ENCODE data around the gene CEP295NL.
"Not testable (repeated sequence)": the region's sequence is repeated elsewhere in the genome, so short reads cannot be mapped to it uniquely, and the experiment has no call there.

Gene CEP295NL

GRCh38 chr17:78889531-78889930 is 13.5 kb downstream of the CEP295NL start:
- DNase-seq (ENCODE audit: low spot score) (no peak), FAIRE-seq (no peak)

GRCh38 chr17:78888941-78889518 is 14.0 kb downstream of the CEP295NL start:
- FAIRE-seq: no peak
- DNase-seq (ENCODE audit: low spot score): no peak

DNA sequence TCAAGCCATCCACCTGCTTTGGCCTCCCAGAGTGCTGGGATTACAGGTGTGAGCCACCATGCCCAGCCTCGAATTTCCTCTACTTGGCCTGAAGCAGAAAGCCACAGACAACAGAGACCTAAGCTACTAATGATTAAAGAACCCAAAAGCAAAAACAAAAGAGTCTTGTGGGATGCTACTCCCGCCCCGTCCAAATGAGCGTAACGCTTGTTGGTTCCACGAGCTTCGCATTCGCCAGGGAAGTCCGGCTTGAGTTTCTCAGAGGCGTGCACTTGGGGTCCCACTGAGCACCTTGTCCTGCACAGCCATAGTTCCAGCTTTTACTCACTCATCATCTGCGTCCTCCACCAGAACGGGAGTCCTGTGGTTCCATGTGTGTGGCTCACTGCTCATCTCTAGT is 16.0 kb downstream of the CEP295NL start:
- no peak for DNase-seq (ENCODE audit: low spot score)

DNA sequence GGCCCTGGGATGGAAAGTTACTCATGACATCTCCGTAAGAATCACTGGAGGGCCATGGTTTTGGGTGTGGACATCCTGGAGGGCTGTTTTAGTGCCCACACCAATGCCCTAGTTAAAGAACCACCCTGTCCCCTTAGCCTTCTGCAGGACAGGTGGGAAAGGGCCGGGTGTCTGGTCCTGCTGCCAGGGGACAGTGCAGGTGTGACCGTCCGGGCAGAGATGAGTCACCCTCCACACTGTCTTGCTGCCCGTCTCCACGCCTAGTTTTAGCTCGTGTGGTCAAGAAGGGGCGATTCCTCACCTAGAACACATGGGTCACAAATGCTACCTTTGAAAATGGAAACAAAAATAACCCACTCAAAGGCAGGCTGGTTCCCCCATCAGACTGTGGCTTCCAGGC is 17.0 kb downstream of the CEP295NL start:
- no peak for DNase-seq (ENCODE audit: low spot score)
- no peak for FAIRE-seq

More for the DNA sequence above, 16.0 kb downstream of the CEP295NL start:
- FAIRE-seq: no peak

- DNase-seq (ENCODE audit: low spot score): no peak
- no peak for FAIRE-seq
Measured at GRCh38 chr17:78884876-78885667, 17.9 kb downstream of the CEP295NL start.

DNA sequence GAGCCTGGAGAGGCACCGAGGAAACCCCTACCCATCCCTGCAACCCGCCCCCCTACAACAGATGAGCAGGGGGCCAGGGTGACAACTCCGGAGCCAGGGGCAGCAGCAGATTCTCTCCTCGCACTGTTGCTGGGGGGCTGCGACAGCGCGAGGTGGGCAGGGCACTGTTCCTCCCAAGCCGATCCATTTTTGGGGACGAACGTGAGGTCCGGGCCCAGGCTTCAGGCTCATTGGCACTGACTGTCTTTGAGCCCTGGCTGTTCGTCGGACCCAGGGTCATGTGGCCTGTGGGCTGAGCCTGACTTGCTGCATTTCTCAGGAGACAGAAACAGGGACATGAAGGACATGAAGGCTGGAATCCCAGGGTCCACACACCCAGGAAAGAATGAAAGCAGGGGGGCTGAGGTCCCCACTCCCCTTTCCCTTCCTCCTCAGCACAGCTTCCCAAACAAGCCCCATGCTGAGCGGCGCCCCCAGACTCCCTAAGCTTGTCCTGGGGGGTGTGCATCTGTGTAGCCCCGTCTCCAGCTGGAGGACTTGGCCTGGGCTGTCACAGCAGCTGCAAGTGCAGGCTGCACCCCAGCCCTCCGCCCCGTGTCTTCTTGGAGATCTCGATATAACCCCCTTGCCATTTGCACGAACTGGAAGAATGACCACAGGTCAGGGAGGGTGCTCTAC is 18.7 kb downstream of the CEP295NL start:
- no peak for FAIRE-seq
- no peak for DNase-seq (ENCODE audit: low spot score)

DNA sequence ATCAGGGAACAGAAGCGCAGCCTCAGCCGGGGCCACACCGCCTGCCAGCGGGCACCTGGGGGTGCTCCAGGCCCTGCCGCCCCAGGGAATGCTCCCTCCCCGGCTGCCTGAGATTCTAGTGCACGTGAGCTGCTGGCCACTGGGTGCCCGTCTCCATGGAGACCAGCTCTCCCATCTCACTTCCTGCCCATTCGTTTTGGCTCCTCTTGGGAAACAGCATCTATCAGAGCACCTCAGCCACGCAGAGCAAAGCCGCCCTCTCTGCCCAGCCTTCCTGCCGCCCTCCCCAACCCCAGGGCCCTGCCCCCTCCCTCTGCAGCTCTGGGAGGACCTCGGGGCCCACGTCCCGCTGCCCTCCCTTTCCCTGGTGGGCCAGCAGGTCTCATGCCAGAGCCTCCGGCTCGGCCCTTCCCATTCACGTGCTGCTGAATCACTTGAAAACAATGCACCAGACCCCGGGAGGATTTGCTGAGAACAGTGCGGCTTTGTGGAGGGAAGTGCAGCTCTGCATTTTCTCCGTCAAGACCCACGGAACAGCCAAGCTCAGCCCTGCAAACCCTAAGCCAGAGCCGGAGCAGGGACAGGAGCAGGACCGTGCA is 19.4 kb downstream of the CEP295NL start:
- peak; percentile 89 for DNase-seq (ENCODE audit: low spot score)
- peak; percentile 71 for FAIRE-seq

DNA sequence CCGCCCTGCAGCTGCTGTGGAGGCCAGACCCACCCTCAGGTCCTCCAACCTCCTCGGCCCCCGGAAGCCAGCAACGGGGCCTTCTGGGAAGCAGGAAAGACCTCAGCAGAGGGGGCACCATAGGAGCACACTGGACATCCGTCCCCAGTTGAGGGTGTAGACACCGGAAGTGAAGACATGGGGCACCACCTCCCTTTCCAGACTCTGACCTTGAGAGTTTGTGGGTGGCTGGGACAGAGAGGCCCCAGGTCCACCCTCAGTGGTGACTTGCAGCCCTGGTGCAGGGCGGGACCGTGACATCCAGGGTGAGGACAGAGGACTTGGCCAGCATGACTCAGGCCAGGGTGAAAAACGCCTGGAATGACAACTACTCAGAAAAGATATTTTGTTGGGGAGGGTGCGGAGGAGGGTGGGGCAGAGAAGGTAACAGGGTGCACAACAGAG is 19.9 kb downstream of the CEP295NL start:
- FAIRE-seq (peak; percentile 78), DNase-seq (ENCODE audit: low spot score) (peak; percentile 91)

DNA sequence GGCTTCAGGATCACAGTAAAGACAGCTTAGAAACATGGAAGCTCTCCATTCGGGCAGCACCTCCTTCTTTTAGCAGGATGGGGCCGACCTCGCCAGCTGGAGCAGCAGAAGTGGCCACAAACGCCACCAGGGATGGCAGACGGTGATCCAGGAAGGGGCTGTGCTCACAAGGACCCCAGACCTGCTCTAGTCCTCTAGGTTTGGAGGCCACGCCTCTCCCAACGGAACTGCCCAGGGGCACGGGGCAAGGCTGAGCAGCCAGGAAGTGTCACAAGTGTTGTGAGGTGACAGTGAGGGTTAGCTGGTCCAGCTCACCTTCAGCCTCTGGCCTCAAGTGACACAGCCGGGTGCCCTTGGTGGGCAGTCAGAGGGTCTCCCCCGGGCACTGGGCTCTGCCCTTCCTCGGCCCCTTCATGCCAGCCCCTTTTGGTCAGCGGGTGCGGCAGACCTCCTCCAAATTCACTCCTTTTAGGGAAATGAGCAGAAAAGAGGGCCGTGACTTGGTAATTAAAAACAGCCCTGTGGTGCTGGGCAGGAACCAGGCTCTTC is 20.4 kb downstream of the CEP295NL start:
- FAIRE-seq (no peak), DNase-seq (ENCODE audit: low spot score) (no peak)

GRCh38 chr17:78879635-78880186 is 23.3 kb downstream of the CEP295NL start:
- DNase-seq (ENCODE audit: low spot score) (no peak), FAIRE-seq (no peak)

DNA sequence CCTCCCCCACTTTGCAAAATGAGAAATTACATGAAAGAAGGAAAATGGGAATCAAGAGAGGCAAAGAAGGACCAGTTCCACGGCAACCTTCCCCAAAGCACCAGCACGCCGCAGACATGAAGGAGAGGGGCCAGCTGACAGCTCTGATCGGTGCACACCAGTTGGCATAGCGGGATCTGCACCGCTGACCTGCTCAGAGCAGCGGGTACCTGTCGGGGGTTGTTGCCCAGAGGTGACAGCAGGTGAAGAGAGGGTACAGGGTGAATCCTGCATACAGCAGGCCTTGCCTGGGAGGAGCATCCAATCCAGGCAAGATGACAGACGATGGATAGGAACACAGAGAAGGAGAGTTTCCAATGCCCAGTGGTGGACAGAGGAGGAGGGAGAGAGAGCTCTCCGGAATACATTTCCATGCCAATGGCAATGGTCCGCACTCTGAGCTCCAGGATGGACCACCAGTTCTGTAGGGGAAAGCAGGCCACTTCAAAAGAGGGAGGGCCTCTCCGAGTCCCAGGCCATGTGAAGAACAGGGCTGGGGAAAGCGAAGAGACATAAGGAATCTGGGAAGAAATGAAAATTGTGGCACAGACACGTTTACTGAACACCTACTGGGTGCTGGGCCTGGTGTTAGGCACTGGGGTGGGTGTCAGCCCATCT is 24.0 kb downstream of the CEP295NL start:
- DNase-seq (ENCODE audit: low spot score): no peak
- FAIRE-seq: no peak

GRCh38 chr17:78878261-78878660 is 24.7 kb downstream of the CEP295NL start:
- FAIRE-seq: no peak
- no peak for DNase-seq (ENCODE audit: low spot score)

- DNase-seq (ENCODE audit: low spot score); FAIRE-seq: not testable (repeated sequence)
Measured at GRCh38 chr17:78876954-78877517, 26.0 kb downstream of the CEP295NL start.

DNA sequence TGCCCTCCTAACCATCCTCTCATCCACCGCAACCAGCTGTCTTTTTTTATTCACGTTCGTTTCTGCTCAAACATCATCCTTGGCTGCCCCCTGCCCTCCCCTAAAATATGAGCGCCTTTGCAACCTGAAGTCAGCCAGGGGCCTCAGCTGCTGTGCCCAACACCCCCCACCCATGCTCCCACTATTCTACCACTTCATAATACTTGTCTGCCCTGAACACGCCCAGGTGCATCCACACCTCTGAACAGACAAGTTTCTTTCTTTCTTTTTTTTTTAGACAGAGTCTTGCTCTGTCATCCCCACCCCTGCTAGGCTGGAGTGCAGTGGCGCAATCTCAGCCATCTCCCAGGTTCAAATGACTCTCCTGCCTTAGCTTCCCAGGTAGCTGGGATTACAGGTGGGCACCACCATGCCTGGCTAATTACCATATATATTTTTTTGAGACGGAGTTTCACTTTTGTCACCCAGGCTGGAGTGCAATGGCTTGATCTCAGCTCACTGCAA is 26.9 kb downstream of the CEP295NL start:
- FAIRE-seq: no peak
- no peak for DNase-seq (ENCODE audit: low spot score)

DNA sequence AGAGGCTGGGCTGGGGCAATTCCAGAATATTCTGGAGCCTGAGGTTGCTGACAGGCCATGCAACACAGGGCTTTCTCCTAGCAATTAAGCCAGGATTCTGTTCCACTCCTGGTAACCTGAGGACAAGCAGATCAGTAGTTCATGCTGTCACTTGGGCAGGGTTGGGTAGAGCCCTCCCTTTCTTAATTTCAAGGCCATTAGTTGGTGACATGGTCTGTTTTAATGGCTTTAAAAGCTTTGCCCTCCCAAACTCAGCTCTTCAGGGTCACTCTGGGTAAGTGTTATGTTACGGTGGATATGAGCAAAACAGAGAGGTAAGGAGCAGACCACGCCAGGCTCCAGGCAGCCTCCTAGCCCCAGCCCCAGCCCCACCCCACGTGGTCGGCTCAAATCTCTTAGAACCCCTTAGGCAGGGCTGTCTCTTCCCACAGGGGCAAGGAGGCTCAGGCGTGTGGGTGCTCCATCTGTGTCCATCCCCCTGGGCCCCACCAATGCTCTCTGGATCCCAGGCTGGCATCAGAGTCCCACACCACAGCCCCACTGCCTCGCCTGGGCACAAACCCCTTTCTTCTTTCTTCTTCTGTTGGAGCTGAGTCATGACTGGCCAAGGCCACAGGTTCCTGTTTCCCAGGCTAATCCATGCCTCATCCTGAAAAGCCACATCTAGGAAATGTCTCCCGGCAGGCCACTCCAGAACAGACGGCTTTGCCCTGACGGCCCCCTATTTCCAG is 27.5 kb downstream of the CEP295NL start:
- DNase-seq (ENCODE audit: low spot score) (peak; percentile 48), FAIRE-seq (peak; percentile 50)

DNA sequence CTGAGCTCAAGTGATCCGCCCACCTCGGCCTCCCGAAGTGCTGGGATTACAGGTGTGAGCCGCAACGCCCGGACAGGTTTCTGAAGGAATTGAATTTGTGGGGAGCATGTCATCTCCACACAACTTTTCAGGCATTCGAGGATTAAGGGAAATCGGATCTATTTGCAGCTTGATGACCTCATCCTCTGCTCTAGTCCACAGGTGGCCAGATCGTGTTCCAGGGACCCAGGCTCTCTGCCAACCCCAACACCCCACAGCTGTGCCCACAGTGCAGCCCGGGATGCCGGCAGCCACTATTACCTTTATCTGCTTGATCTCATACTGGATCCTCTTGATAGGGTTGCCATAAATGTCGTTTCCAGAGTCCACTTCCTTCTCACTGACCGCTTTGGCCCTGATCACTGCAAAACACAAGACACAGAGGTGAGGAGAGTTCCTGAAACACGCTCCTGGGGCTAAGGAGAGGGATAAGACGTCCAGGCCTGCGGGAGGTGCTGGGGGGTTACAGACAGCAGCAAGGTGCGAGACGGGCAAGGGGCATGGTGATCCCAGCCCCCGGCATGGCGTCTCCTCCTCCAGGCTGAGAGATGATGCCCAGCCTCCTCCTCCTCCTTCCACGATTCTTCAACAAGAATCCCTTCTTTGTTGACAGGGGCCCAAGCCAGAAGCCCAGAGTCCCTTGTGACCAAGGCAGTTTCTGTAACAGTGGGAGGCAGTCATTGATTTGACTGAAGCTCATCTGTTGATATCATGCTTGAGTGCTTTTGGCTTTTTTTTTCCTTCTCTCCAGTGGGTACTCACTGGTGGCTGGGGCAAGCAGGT is 29.3 kb downstream of the CEP295NL start:
- DNase-seq (ENCODE audit: low spot score): no peak
- no peak for FAIRE-seq

- no peak for FAIRE-seq
- no peak for DNase-seq (ENCODE audit: low spot score)
Measured at GRCh38 chr17:78872486-78872885, 30.5 kb downstream of the CEP295NL start.

GRCh38 chr17:78870621-78871020 is 32.4 kb downstream of the CEP295NL start:
- DNase-seq (ENCODE audit: low spot score): no peak
- FAIRE-seq: no peak

DNA sequence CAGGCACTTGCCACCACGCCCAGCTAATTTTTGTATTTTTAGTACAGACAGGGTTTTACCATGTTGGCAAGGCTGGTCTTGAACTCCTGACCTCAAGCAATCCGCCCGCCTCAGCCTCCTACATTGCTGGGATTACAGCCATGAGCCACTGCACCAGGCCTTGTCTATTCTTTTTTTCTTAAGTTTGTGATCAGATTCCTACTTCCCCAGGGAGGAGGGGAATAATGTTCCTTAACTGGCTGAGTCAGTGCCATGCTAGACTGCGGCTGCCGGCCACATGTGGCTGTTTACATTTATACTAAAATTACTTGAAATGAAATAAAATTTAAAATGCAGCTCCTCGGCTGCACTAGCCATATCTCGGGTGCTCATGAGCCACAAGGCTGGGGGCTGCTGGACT is 34.6 kb downstream of the CEP295NL start:
- FAIRE-seq (no peak), DNase-seq (ENCODE audit: low spot score) (no peak)
